ENCODE measurements around the gene KCTD20. TPM values are rescaled to one million over a fixed set of nuclear protein-coding genes. Genes with fewer than 3 reads are reported as not detected.

KCTD20 gene
- total and polyA plus RNA-seq, 4 donors: 9.5 to 48.5 (median 32.2) TPM

DNA sequence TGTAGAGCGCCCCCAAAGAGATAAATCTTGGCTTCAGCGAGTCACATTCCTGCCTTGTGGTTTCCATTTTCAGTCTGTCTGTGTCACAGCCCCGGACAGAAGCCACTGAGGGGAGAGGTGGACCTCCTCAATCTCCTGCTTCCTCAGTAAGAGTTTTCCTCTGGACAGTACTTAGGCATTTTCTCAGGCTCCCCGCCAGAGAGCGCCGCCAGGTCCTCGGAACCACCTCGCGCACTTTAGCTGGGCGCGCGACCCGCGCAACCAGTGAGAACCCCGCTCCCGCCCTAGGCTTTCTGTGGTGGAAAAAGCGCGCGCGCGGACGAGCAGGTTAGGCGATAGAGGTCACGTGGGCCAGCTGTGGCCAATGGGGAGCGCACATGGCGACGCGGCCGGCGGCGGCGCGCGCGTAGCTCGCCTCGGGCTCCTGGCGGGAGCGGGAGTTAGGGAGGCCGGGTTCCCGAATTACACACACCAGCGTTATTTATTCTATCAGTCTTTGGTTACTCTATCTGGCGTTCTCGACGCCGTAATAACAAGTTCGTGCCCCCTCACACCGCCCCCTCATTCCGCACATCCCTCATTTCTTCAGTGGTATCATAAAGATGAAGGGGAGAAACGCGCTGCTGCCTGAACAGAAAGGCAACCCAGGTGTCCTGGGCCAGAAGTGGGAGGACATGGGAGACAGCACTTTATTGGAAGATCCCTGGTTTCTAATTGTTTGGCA lies 19.5 kb upstream of the KCTD20 start:
- H3K27ac ChIP-seq (ENCODE audit: low read depth in 1 of 2, low read length in 2 of 2): peak overlapping the region; percentile 61 to 79
- WGBS: under 1% methylated on average over 51 of the region's 51 CpGs

More for the DNA sequence above, 19.5 kb upstream of the KCTD20 start:
- TF ChIP-seq HNF4A (conservative IDR thresholded peaks at IDR 0.05) (no peak), CTCF (IDR thresholded peaks at IDR 0.05; ENCODE audit: low read depth, low read length, missing input control) (peak; percentile 65), SP1 (IDR thresholded peaks at IDR 0.05) (peak; percentile 80), HNF4G (IDR thresholded peaks at IDR 0.05) (no peak), RAD21 (IDR thresholded peaks at IDR 0.05) (peak; percentile 88 to 93), GABPA (IDR thresholded peaks at IDR 0.05 in 1 of 2, conservative IDR thresholded peaks at IDR 0.05 in 1 of 2) (no peak), YY1 (IDR thresholded peaks at IDR 0.05) (peak; percentile 62), NR2F2 (IDR thresholded peaks at IDR 0.05) (no peak), EGR1 (IDR thresholded peaks at IDR 0.05; ENCODE audit: low read depth in 2 of 2) (peak in 1 of 2 donors; percentile 35), REST (IDR thresholded peaks at IDR 0.05) (peak; percentile 59), JUND (IDR thresholded peaks at IDR 0.05) (peak in 1 of 2 donors; percentile 50), TAF1 (conservative IDR thresholded peaks at IDR 0.05) (peak; percentile 34), FOXA1 (IDR thresholded peaks at IDR 0.05) (peak; percentile 44), RXRA (IDR thresholded peaks at IDR 0.05) (peak; percentile 43 to 52), ATF3 (IDR thresholded peaks at IDR 0.05) (no peak)
- TF ChIP-seq, protein P1, sequence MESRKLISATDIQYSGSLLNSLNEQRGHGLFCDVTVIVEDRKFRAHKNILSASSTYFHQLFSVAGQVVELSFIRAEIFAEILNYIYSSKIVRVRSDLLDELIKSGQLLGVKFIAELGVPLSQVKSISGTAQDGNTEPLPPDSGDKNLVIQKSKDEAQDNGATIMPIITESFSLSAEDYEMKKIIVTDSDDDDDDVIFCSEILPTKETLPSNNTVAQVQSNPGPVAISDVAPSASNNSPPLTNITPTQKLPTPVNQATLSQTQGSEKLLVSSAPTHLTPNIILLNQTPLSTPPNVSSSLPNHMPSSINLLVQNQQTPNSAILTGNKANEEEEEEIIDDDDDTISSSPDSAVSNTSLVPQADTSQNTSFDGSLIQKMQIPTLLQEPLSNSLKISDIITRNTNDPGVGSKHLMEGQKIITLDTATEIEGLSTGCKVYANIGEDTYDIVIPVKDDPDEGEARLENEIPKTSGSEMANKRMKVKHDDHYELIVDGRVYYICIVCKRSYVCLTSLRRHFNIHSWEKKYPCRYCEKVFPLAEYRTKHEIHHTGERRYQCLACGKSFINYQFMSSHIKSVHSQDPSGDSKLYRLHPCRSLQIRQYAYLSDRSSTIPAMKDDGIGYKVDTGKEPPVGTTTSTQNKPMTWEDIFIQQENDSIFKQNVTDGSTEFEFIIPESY (IDR thresholded peaks at IDR 0.05): no peak
- Histone ChIP-seq H3K4me1 (ENCODE audit: control insufficient read depth in 4 of 4, insufficient read depth in 4 of 4, low read length in 3 of 4) (peaks cover 0 to 10% (median 3%) of the 10 kb centered on the region in 4 donors), H3K9ac (ENCODE audit: low read depth in 1 of 2, low read length in 2 of 2) (peak overlapping the region; percentile 71 to 76), H3K9me3 (ENCODE audit: control insufficient read depth in 4 of 4, low read length in 3 of 4) (no peaks in the 10 kb centered on the region), H3K27me3 (ENCODE audit: control insufficient read depth in 4 of 4, insufficient read depth in 4 of 4, low read length in 3 of 4) (no peaks in the 10 kb centered on the region), H3K36me3 (ENCODE audit: control insufficient read depth in 4 of 4, insufficient read depth in 3 of 4, low read depth in 1 of 4, low read length in 3 of 4) (no peaks in the 10 kb centered on the region), H3K4me3 (ENCODE audit: low read depth in 1 of 3, low read length in 3 of 3) (peak overlapping the region; percentile 56 to 85 (median 64))
- DNase-seq (ENCODE audit: low spot score): peak; percentile 97

Data from liver (tissue), 9 donors.